Neural crest cell (in vitro differentiated cells): ENCODE data around the gene BHLHA9. TPM values are rescaled to one million over a fixed set of nuclear protein-coding genes. Genes with fewer than 3 reads are reported as not detected.

Experiments used
- DNase-seq: peaks from one replicate; pipeline ENCODE4 v3.0.0; 2021; ENCODE audit warnings: low read depth, mixed read lengths, low spot score
- H3K27ac Mint-ChIP-seq: one replicate; pipeline ENCODE4 v1.8.0; 2021; ENCODE audit warnings: mild to moderate bottlenecking, mixed read lengths; ENCODE audit not compliant: unreplicated experiment
- H3K27me3 Mint-ChIP-seq: 2 replicates; pipeline ENCODE4 v1.8.0; 2021; ENCODE audit warnings: low read depth, mild to moderate bottlenecking, mixed read lengths
- H3K36me3 Mint-ChIP-seq: 2 replicates; pipeline ENCODE4 v1.8.0; 2021; ENCODE audit warnings: low read depth, mild to moderate bottlenecking, mixed read lengths
- H3K4me1 Mint-ChIP-seq: 2 replicates; pipeline ENCODE4 v1.8.0; 2021; ENCODE audit warnings: mixed read lengths
- H3K4me3 Mint-ChIP-seq: one replicate; pipeline ENCODE4 v1.8.0; 2021; ENCODE audit warnings: mild to moderate bottlenecking, mixed read lengths
- H3K9me3 Mint-ChIP-seq: 2 replicates; pipeline ENCODE4 v1.8.0; 2021; ENCODE audit warnings: mixed read lengths
- CTCF ChIP-seq: fragments of 200-600 bp; sonication (generic); conservative IDR thresholded peaks from 2 replicates; pipeline ENCODE4 v1.5.0; 2021; ENCODE audit warnings: antibody characterized with exemption, mild to moderate bottlenecking
- total RNA-seq: library from RNA; stranded (reverse); gene quantifications from 2 replicates; pipeline ENCODE4 v1.2.1, GENCODE V29; 2021

The BHLHA9 gene
- total RNA-seq, 1 donor from 2014 or later = not detected

GRCh38 chr17:1226308-1226707 is 43.9 kb upstream of the BHLHA9 start:
- Mint-ChIP-seq H3K4me1 (peaks cover 15% of the 10 kb centered on the region), H3K36me3 (peaks cover 3% of the 10 kb centered on the region), H3K27ac (no peak overlapping the region), H3K4me3 (no peak overlapping the region), H3K27me3 (peaks cover 68% of the 10 kb centered on the region), H3K9me3 (no peaks in the 10 kb centered on the region)
- DNase-seq = no peak
- TF ChIP-seq CTCF = no peak

- Mint-ChIP-seq H3K4me1 (peaks cover 15% of the 10 kb centered on the region), H3K27ac (no peak overlapping the region), H3K4me3 (peak overlapping the region; percentile 31), H3K27me3 (peaks cover 72% of the 10 kb centered on the region), H3K9me3 (no peaks in the 10 kb centered on the region), H3K36me3 (peaks cover 3% of the 10 kb centered on the region)
- TF ChIP-seq CTCF = no peak
- DNase-seq = no peak
Observed at GRCh38 chr17:1227365-1227764, 42.9 kb upstream of the BHLHA9 start.

GRCh38 chr17:1227917-1228780 is 42.1 kb upstream of the BHLHA9 start:
- no peak overlapping the region for H3K27ac Mint-ChIP-seq
- H3K4me3 Mint-ChIP-seq = peak overlapping the region; percentile 84
- DNase-seq = no peak
- peaks cover 15% of the 10 kb centered on the region for H3K4me1 Mint-ChIP-seq
- peaks cover 3% of the 10 kb centered on the region for H3K36me3 Mint-ChIP-seq
- H3K9me3 Mint-ChIP-seq = no peaks in the 10 kb centered on the region
- H3K27me3 Mint-ChIP-seq = peaks cover 80% of the 10 kb centered on the region
- TF ChIP-seq CTCF = no peak

- peaks cover 3% of the 10 kb centered on the region for H3K36me3 Mint-ChIP-seq
- H3K4me1 Mint-ChIP-seq = peaks cover 15% of the 10 kb centered on the region
- DNase-seq = no peak
- peaks cover 74% of the 10 kb centered on the region for H3K27me3 Mint-ChIP-seq
- no peak overlapping the region for H3K4me3 Mint-ChIP-seq
- no peak overlapping the region for H3K27ac Mint-ChIP-seq
- no peaks in the 10 kb centered on the region for H3K9me3 Mint-ChIP-seq
- TF ChIP-seq CTCF = no peak
Observed at GRCh38 chr17:1228781-1229348, 41.4 kb upstream of the BHLHA9 start.

- no peak overlapping the region for H3K4me3 Mint-ChIP-seq
- H3K9me3 Mint-ChIP-seq = no peaks in the 10 kb centered on the region
- no peak for TF ChIP-seq CTCF
- no peak for DNase-seq
- peaks cover 76% of the 10 kb centered on the region for H3K27me3 Mint-ChIP-seq
- peaks cover 20% of the 10 kb centered on the region for H3K4me1 Mint-ChIP-seq
- peaks cover 3% of the 10 kb centered on the region for H3K36me3 Mint-ChIP-seq
- H3K27ac Mint-ChIP-seq = no peak overlapping the region
Observed at GRCh38 chr17:1229349-1229899, 40.8 kb upstream of the BHLHA9 start.
